ENCODE results near the gene DHX16.

GRCh38 chr6:30603961-30604360 is 68.8 kb downstream of the DHX16 start:
- no peak for TF ChIP-seq CTCF (IDR thresholded peaks at IDR 0.05)
- TF ChIP-seq EZH2 (IDR thresholded peaks at IDR 0.05; ENCODE audit: borderline replicate concordance, insufficient read depth, low read depth, low read length, poor library complexity, severe bottlenecking), result no peak
